Activated T-cell treated with anti-CD3 and anti-CD28 coated beads, Interleukin-2, amount 50 U/mL, for 4 hours (primary cell): ENCODE measurements around the gene MAP3K13. TPM values are rescaled to one million over a fixed set of nuclear protein-coding genes. Genes with fewer than 3 reads are reported as not detected.

ENCODE experiments used
- ATAC-seq, 2 donors: fragments of 200-7000 bp; cut with Tn5 transposase; one replicate each; pipeline ENCODE4 v1.10.0; 2021
- DNase-seq: peaks from one replicate; pipeline ENCODE4 v3.0.0-alpha.2; 2020
- H3K27me3 Mint-ChIP-seq: one replicate; pipeline ENCODE4 v1.8.0; 2021; ENCODE audit warnings: low read depth, mixed read lengths
- H3K36me3 Mint-ChIP-seq: one replicate; pipeline ENCODE4 v1.8.0; 2022; ENCODE audit warnings: mixed read lengths; ENCODE audit not compliant: insufficient read depth
- H3K4me1 Mint-ChIP-seq: one replicate; pipeline ENCODE4 v1.8.0; 2021; ENCODE audit warnings: low read depth, mixed read lengths
- H3K4me3 Mint-ChIP-seq: one replicate; pipeline ENCODE4 v1.8.0; 2021; ENCODE audit warnings: mild to moderate bottlenecking, moderate library complexity, mixed read lengths
- H3K9me3 Mint-ChIP-seq: one replicate; pipeline ENCODE4 v1.8.0; 2021; ENCODE audit warnings: mixed read lengths
- total RNA-seq, 3 donors: library from RNA; stranded (reverse); gene quantifications; one replicate each; pipeline ENCODE4 v1.2.1, GENCODE V29; 2021

MAP3K13 gene
- total RNA-seq, 3 donors from 2014 or later: 8.8 to 12.3 (median 9.0) TPM

DNA sequence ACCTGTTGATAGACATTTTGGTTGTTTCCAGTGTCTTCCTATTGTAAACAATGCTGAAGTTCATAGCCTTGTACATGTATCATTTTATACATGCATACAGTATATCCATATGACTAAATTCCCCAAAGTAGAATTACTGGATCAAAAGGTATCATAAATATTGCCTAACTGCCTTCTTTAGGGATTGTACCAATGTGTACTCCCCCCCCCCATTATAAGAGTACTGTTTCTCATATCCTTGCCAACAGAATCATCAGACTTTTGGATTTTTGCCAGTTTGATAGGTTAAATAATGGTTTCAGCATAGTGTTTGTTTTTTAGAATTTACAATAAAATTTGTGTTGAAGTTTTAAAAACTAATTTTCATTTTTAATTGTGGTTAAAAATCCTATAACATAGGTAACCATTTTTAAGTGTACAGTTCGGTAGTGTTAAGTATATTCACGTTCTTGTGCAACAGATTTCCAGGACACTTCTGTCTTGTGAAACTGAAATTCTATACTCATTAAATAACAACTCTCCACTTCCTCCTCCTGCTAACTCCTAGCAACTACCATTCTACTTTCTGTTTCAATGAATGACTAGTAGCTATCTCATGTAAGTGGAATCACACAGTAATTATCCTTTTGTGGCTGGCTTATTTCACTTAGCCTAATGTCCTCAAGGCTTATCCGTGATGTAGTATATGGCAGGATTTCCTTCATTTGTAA is 30.8 kb upstream of the MAP3K13 start:
- peaks cover 2% of the 10 kb centered on the region for H3K4me1 Mint-ChIP-seq
- H3K4me3 Mint-ChIP-seq: no peak overlapping the region
- H3K27me3 Mint-ChIP-seq: peaks cover 7% of the 10 kb centered on the region
- no peak for DNase-seq
- H3K36me3 Mint-ChIP-seq: peaks cover 3% of the 10 kb centered on the region
- ATAC-seq: peak; percentile 63 to 69
- H3K9me3 Mint-ChIP-seq: no peaks in the 10 kb centered on the region

- H3K4me1 Mint-ChIP-seq: peaks cover 2% of the 10 kb centered on the region
- H3K27me3 Mint-ChIP-seq: peaks cover 4% of the 10 kb centered on the region
- no peak overlapping the region for H3K4me3 Mint-ChIP-seq
- peaks cover 3% of the 10 kb centered on the region for H3K36me3 Mint-ChIP-seq
- ATAC-seq (no peak), DNase-seq (no peak)
- no peaks in the 10 kb centered on the region for H3K9me3 Mint-ChIP-seq
Measured at GRCh38 chr3:185335799-185336198, 27.1 kb upstream of the MAP3K13 start.

GRCh38 chr3:185337231-185337816 is 25.6 kb upstream of the MAP3K13 start:
- Mint-ChIP-seq H3K27me3 (peaks cover 4% of the 10 kb centered on the region), H3K9me3 (no peaks in the 10 kb centered on the region), H3K36me3 (peaks cover 3% of the 10 kb centered on the region), H3K4me1 (peaks cover 5% of the 10 kb centered on the region), H3K4me3 (no peak overlapping the region)
- no peak for DNase-seq
- ATAC-seq: no peak

DNA sequence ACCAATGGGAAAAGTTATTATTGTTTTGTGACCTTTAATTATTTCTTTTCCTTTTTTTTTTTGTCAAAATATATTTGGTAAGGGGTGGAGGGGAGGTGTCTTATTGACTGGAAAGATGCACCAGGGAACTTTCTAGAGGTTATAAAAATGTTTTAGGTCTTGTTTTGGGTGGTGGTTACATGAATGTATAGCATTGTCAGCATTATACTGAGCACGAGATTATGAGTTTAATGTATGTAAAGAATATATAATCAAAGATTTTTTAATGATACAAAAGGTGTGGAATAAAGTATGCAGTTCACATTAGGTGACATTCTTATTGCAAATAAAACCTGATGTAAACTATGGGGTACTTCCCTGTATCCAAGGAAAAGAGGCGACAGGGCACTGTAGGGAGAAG is 23.0 kb upstream of the MAP3K13 start:
- no peaks in the 10 kb centered on the region for H3K27me3 Mint-ChIP-seq
- H3K9me3 Mint-ChIP-seq: no peaks in the 10 kb centered on the region
- DNase-seq (no peak), ATAC-seq (no peak)
- peaks cover 8% of the 10 kb centered on the region for H3K4me1 Mint-ChIP-seq
- H3K4me3 Mint-ChIP-seq: no peak overlapping the region
- H3K36me3 Mint-ChIP-seq: no peaks in the 10 kb centered on the region

GRCh38 chr3:185340751-185341150 is 22.2 kb upstream of the MAP3K13 start:
- no peaks in the 10 kb centered on the region for H3K36me3 Mint-ChIP-seq
- peaks cover 8% of the 10 kb centered on the region for H3K4me1 Mint-ChIP-seq
- H3K4me3 Mint-ChIP-seq: no peak overlapping the region
- no peaks in the 10 kb centered on the region for H3K9me3 Mint-ChIP-seq
- no peaks in the 10 kb centered on the region for H3K27me3 Mint-ChIP-seq
- DNase-seq (no peak), ATAC-seq (no peak)

DNA sequence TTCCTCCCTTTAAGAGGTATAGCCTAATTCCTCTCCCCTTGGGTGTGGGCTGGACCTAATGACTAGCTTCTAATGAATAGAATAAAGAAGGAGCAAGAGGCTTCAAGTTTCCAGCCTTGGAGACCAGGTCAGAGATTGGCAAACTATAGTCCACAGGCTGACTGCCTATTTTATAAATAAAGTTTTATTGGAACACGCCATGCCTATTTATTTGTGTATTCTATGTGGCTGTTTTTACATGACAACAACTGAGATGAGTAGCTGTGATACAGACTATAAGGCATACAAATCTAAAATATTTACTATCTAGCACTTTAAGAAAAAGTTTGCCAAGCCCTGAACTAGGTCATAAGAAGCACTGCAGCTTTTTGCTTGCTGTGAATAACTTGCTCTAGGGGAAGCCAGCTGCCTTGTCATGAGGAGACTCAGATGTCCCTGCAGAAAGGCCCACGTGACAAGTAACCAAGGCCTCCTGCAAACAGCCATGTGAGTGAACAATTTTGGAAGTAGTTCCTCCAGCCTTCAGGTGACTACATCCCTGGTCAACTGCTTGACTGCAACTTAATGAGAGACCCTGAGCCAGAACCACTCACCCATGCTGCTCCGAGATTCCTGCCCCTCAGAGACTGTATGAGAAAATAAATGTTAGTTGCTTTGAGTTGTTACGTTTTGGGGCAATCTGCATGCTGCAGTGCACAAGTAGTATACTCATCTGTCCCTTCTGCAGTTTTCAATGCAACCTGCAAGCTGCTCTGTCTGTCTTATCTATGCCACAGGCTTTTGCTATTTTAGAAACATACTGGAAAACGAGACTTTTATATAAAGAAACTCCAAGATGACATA is 21.1 kb upstream of the MAP3K13 start:
- Mint-ChIP-seq H3K4me1 (peaks cover 8% of the 10 kb centered on the region), H3K4me3 (no peak overlapping the region), H3K36me3 (no peaks in the 10 kb centered on the region), H3K9me3 (no peaks in the 10 kb centered on the region), H3K27me3 (no peaks in the 10 kb centered on the region)
- no peak for DNase-seq
- no peak for ATAC-seq

DNA sequence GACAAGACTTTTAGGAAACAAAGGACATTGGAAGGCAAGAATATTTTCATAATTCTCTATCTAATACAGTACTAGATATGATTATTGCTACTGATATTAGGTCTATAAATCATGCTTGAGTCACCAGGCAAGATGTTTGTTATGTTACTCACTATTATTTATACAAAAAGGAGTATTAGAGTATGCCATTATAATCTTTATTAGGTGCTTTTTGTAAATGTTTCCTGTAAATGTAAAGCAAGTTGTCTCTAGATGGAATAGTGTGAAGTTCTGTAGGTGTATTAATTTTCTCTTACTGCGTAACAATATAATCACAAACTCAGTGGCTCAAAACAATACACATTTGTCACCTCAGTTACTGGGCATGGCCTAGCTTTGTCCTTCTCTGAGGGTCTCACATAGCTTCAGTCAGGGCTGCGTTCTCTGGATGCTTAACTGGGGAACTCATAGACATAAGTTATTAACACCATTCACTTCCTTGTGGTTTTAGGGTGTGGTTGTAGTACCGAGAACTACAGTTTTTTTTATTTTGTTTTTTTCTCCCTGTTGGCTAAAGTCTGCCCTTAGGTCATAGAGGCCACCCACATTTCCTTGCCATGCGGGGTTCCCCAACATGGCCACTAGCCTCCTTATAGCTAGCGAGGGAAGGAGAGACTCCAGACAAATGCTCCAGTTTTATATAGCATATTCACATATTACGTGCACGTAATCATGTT is 20.3 kb upstream of the MAP3K13 start:
- no peak for ATAC-seq
- no peak for DNase-seq
- Mint-ChIP-seq H3K9me3 (no peaks in the 10 kb centered on the region), H3K36me3 (no peaks in the 10 kb centered on the region), H3K27me3 (no peaks in the 10 kb centered on the region), H3K4me1 (peaks cover 8% of the 10 kb centered on the region), H3K4me3 (no peak overlapping the region)

DNA sequence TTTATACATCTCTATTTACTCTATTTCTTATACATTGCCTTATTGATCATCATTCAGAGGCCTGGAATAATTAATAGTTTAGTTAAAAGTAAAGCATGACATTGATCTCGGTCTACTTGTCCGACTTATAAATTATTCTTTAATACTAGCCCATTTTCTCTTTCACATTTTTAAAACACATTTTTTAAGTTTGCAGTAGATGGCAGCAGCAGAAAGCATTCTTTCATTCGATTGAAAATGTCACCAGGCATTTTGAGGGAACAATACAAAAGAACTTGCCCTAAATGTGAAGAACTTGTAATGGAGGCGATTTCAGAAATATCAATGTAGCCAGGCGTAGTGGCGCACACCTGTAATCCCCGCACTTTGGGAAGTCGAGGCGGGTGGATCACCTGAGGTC is 15.5 kb upstream of the MAP3K13 start:
- DNase-seq: no peak
- no peaks in the 10 kb centered on the region for H3K36me3 Mint-ChIP-seq
- no peak overlapping the region for H3K4me3 Mint-ChIP-seq
- peaks cover 6% of the 10 kb centered on the region for H3K4me1 Mint-ChIP-seq
- peaks cover 9% of the 10 kb centered on the region for H3K27me3 Mint-ChIP-seq
- no peaks in the 10 kb centered on the region for H3K9me3 Mint-ChIP-seq
- ATAC-seq: no peak

DNA sequence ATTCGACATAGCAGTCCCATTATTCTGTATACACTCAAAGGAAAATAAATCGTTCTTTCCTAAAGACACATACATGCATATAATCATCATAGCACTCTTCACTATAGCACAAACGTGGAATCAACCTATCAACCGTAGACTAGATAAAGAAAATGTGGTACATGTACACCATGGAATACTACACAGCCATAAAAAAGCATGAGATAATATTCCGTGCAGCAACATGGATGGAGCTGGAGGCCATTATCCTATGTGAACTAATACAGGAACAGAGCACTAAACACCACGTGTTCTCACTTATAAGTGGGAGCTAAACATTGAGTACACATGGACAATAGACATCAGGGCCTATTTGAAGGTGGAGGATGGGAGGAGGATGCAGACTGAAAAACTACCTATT is 12.1 kb upstream of the MAP3K13 start:
- no peaks in the 10 kb centered on the region for H3K9me3 Mint-ChIP-seq
- DNase-seq: no peak
- no peak overlapping the region for H3K4me3 Mint-ChIP-seq
- peaks cover 2% of the 10 kb centered on the region for H3K4me1 Mint-ChIP-seq
- no peak for ATAC-seq
- no peaks in the 10 kb centered on the region for H3K36me3 Mint-ChIP-seq
- peaks cover 17% of the 10 kb centered on the region for H3K27me3 Mint-ChIP-seq

DNA sequence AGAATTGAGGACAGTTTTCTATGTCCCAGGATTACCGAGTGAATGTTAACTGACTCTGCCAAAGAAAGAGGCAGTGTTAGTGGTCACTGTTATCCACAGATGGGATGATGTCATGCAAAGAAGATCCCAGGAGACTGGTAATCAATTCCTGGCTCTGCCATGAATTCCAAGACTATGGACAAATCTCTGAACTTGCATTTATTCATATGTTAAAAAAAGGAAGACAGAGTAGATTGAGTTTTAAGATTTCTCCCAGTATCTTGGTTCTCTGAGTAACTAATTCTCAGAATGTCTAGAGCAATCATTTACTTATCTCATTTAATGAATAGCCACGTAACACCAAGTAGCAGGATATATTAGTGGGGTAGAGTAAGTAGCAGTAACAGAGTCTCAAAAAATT is 11.5 kb upstream of the MAP3K13 start:
- no peak for ATAC-seq

GRCh38 chr3:185353225-185353624 is 9.7 kb upstream of the MAP3K13 start:
- Mint-ChIP-seq H3K9me3 (no peaks in the 10 kb centered on the region), H3K4me3 (no peak overlapping the region)
- no peak for ATAC-seq

More for the DNA sequence above, 11.5 kb upstream of the MAP3K13 start:
- Mint-ChIP-seq H3K36me3 (no peaks in the 10 kb centered on the region), H3K4me3 (no peak overlapping the region), H3K27me3 (peaks cover 18% of the 10 kb centered on the region), H3K4me1 (peaks cover 2% of the 10 kb centered on the region), H3K9me3 (no peaks in the 10 kb centered on the region)
- no peak for DNase-seq

GRCh38 chr3:185353823-185354614 is 8.9 kb upstream of the MAP3K13 start:
- ATAC-seq: peak; percentile 99 to 100
- Mint-ChIP-seq H3K27me3 (peaks cover 23% of the 10 kb centered on the region), H3K4me3 (no peak overlapping the region)

More at GRCh38 chr3:185353225-185353624, 9.7 kb upstream of the MAP3K13 start:
- Mint-ChIP-seq H3K27me3 (peaks cover 23% of the 10 kb centered on the region), H3K36me3 (no peaks in the 10 kb centered on the region), H3K4me1 (peaks cover 2% of the 10 kb centered on the region)
- no peak for DNase-seq

GRCh38 chr3:185356499-185356898 is 6.4 kb upstream of the MAP3K13 start:
- Mint-ChIP-seq H3K4me3 (no peak overlapping the region), H3K9me3 (no peaks in the 10 kb centered on the region), H3K27me3 (peaks cover 23% of the 10 kb centered on the region), H3K4me1 (peaks cover 2% of the 10 kb centered on the region), H3K36me3 (no peaks in the 10 kb centered on the region)
- ATAC-seq: no peak
- DNase-seq: no peak

More at GRCh38 chr3:185353823-185354614, 8.9 kb upstream of the MAP3K13 start:
- Mint-ChIP-seq H3K9me3 (no peaks in the 10 kb centered on the region), H3K4me1 (peaks cover 2% of the 10 kb centered on the region), H3K36me3 (no peaks in the 10 kb centered on the region)
- DNase-seq: peak; percentile 44
